ENCODE data around the gene CDYL. TPM values are rescaled to one million over a fixed set of nuclear protein-coding genes. Genes with fewer than 3 reads are reported as not detected.

CDYL gene
- total RNA-seq, 3 donors from 2014 or later (not counting 1 experiment from before 2014, with no cell fraction given), result 81.3 to 101 (median 83.8) TPM

DNA sequence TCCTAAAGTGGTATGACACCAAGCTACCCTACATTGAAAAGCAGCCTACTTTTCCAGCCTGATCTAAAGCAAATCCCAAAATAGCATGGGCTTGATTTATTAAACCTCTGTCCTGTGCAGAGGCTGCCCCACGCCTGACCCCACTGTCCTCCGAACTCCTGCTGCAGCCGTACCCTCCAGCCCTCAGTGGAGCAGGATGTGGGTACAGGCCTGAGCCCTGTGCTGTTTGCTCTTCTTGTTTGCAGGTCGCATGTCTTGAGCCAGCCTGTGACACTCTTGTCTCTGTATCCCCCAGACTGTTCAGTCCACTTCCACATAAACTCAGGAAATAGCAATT is 166.4 kb downstream of the CDYL start:
- Mint-ChIP-seq H3K9me3 (no peaks in the 10 kb centered on the region), H3K4me3 (peak overlapping the region; percentile 54), H3K27me3 (ENCODE audit: low read depth in 2 of 2) (no peaks in the 10 kb centered on the region), H3K36me3 (no peaks in the 10 kb centered on the region), H3K4me1 (peaks cover 30 to 43% of the 10 kb centered on the region in 2 donors), H3K27ac (peak overlapping the region; percentile 82 to 88)
- H3K36me3 ChIP-seq (ENCODE audit: control insufficient read depth, insufficient read depth, low read length), result peaks cover 23% of the 10 kb centered on the region
- ATAC-seq, result peak; percentile 36 to 76 (median 62)
- TF ChIP-seq, protein P1, sequence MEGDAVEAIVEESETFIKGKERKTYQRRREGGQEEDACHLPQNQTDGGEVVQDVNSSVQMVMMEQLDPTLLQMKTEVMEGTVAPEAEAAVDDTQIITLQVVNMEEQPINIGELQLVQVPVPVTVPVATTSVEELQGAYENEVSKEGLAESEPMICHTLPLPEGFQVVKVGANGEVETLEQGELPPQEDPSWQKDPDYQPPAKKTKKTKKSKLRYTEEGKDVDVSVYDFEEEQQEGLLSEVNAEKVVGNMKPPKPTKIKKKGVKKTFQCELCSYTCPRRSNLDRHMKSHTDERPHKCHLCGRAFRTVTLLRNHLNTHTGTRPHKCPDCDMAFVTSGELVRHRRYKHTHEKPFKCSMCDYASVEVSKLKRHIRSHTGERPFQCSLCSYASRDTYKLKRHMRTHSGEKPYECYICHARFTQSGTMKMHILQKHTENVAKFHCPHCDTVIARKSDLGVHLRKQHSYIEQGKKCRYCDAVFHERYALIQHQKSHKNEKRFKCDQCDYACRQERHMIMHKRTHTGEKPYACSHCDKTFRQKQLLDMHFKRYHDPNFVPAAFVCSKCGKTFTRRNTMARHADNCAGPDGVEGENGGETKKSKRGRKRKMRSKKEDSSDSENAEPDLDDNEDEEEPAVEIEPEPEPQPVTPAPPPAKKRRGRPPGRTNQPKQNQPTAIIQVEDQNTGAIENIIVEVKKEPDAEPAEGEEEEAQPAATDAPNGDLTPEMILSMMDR (IDR thresholded peaks at IDR 0.05), result no peak
- WGBS (ENCODE audit: insufficient coverage), result 38% methylated on average over 4 of the region's 4 CpGs
- DNase-seq, result no peak
- no peaks in the 10 kb centered on the region for H3K9me3 ChIP-seq (ENCODE audit: control insufficient read depth, insufficient read depth, low read length)
- H3K4me3 ChIP-seq (ENCODE audit: low read length), result no peak overlapping the region
- intact Hi-C loops (cut with micrococcal nuclease), result loop anchor here (2.0 kb wide), 2 partner anchors 36 to 334 kb away; no protein-coding TSS in a partner anchor
- peaks cover 12% of the 10 kb centered on the region for H3K4me1 ChIP-seq (ENCODE audit: control insufficient read depth, insufficient read depth, low read length)
- H3K27me3 ChIP-seq (ENCODE audit: control insufficient read depth, insufficient read depth, low read length), result no peaks in the 10 kb centered on the region
- peak overlapping the region; percentile 22 for H3K27ac ChIP-seq (ENCODE audit: low read length)

DNA sequence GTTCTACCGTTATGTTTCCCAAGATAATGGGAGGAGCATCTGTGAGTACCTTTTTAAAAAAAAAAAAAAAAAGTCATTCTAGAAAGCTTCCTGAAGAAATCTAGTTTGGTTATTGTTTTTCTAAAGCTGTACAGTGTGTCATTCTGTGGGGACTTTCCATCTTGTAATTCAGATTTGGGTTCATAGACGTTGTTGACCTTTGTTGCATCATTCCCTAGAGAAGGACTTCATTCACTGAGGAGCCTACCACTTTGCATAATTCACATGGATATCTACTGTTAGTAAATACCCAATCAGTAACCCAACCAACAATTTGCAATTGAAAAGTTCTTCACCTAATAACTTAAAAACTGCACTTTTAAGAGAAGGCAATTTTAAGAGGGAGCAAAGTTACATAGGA is 167.5 kb downstream of the CDYL start:
- DNase-seq, result no peak
- peaks cover 12% of the 10 kb centered on the region for H3K4me1 ChIP-seq (ENCODE audit: control insufficient read depth, insufficient read depth, low read length)
- intact Hi-C loops (cut with micrococcal nuclease), result loop anchor here (2.0 kb wide), 2 partner anchors 37 to 335 kb away; no protein-coding TSS in a partner anchor
- H3K4me3 Mint-ChIP-seq, result no peak overlapping the region
- no peaks in the 10 kb centered on the region for H3K9me3 Mint-ChIP-seq
- H3K36me3 ChIP-seq (ENCODE audit: control insufficient read depth, insufficient read depth, low read length), result peaks cover 21% of the 10 kb centered on the region
- ATAC-seq, result no peak
- H3K4me1 Mint-ChIP-seq, result peaks cover 30 to 43% of the 10 kb centered on the region in 2 donors
- H3K27ac ChIP-seq (ENCODE audit: low read length), result no peak overlapping the region
- H3K36me3 Mint-ChIP-seq, result no peaks in the 10 kb centered on the region
- TF ChIP-seq, protein P1 (IDR thresholded peaks at IDR 0.05), result no peak
- H3K27me3 ChIP-seq (ENCODE audit: control insufficient read depth, insufficient read depth, low read length), result no peaks in the 10 kb centered on the region
- peak overlapping the region; percentile 82 to 88 for H3K27ac Mint-ChIP-seq
- 83% methylated on average over 2 of the region's 2 CpGs for WGBS (ENCODE audit: insufficient coverage)
- H3K9me3 ChIP-seq (ENCODE audit: control insufficient read depth, insufficient read depth, low read length), result no peaks in the 10 kb centered on the region
- no peak overlapping the region for H3K4me3 ChIP-seq (ENCODE audit: low read length)
- H3K27me3 Mint-ChIP-seq (ENCODE audit: low read depth in 2 of 2), result no peaks in the 10 kb centered on the region

GRCh38 chr6:4944325-4944724 is 168.1 kb downstream of the CDYL start:
- Histone ChIP-seq H3K36me3 (ENCODE audit: control insufficient read depth, insufficient read depth, low read length) (peaks cover 23% of the 10 kb centered on the region), H3K9me3 (ENCODE audit: control insufficient read depth, insufficient read depth, low read length) (no peaks in the 10 kb centered on the region), H3K4me1 (ENCODE audit: control insufficient read depth, insufficient read depth, low read length) (peaks cover 12% of the 10 kb centered on the region), H3K4me3 (ENCODE audit: low read length) (no peak overlapping the region), H3K27me3 (ENCODE audit: control insufficient read depth, insufficient read depth, low read length) (no peaks in the 10 kb centered on the region), H3K27ac (ENCODE audit: low read length) (no peak overlapping the region)
- no peak overlapping the region for H3K4me3 Mint-ChIP-seq
- ATAC-seq, result no peak
- H3K9me3 Mint-ChIP-seq, result no peaks in the 10 kb centered on the region
- intact Hi-C loops (cut with micrococcal nuclease), result no loop called here
- TF ChIP-seq, protein P1 (IDR thresholded peaks at IDR 0.05), result no peak
- 98% methylated on average over 8 of the region's 8 CpGs for WGBS (ENCODE audit: insufficient coverage)
- no peaks in the 10 kb centered on the region for H3K27me3 Mint-ChIP-seq (ENCODE audit: low read depth in 2 of 2)
- H3K36me3 Mint-ChIP-seq, result no peaks in the 10 kb centered on the region
- peak overlapping the region; percentile 82 to 88 for H3K27ac Mint-ChIP-seq
- DNase-seq, result no peak
- peaks cover 30 to 43% of the 10 kb centered on the region in 2 donors for H3K4me1 Mint-ChIP-seq

DNA sequence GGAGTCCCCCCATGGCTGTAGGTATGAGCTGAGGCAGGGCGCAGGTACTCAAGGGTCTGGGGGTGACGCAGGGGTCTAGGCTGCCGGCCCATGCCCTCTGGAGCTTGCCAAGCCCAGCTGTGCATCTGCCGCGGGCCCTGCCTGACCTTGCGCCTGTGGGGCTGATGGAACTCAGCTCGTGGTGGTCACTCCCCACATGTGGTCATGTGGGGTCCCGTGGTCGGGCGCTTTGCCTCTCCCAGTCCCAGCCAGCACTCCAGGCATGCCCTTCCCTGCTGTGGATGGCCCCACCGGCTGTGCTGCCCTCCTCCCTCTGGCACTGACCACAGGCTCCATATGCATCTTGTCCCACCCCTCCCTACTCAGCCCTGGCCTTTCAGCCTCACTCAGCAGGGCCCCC is 170.3 kb downstream of the CDYL start:
- Histone ChIP-seq H3K9me3 (ENCODE audit: control insufficient read depth, insufficient read depth, low read length) (no peaks in the 10 kb centered on the region), H3K27ac (ENCODE audit: low read length) (no peak overlapping the region), H3K4me1 (ENCODE audit: control insufficient read depth, insufficient read depth, low read length) (peaks cover 12% of the 10 kb centered on the region), H3K36me3 (ENCODE audit: control insufficient read depth, insufficient read depth, low read length) (peaks cover 30% of the 10 kb centered on the region), H3K27me3 (ENCODE audit: control insufficient read depth, insufficient read depth, low read length) (no peaks in the 10 kb centered on the region), H3K4me3 (ENCODE audit: low read length) (no peak overlapping the region)
- Mint-ChIP-seq H3K4me3 (no peak overlapping the region), H3K27me3 (ENCODE audit: low read depth in 2 of 2) (no peaks in the 10 kb centered on the region), H3K4me1 (peaks cover 29 to 34% of the 10 kb centered on the region in 2 donors), H3K36me3 (no peaks in the 10 kb centered on the region), H3K27ac (no peak overlapping the region), H3K9me3 (no peaks in the 10 kb centered on the region)
- ATAC-seq, result no peak
- TF ChIP-seq, protein P1 (IDR thresholded peaks at IDR 0.05), result no peak
- WGBS (ENCODE audit: insufficient coverage), result 93% methylated on average over 11 of the region's 11 CpGs
- no peak for DNase-seq
- intact Hi-C loops (cut with micrococcal nuclease), result no loop called here

Data from natural killer cell (primary cell).